Keratinocyte (primary cell): ENCODE data around the gene KLK15. TPM values are rescaled to one million over a fixed set of nuclear protein-coding genes. Genes with fewer than 3 reads are reported as not detected.

ENCODE experiments used
- DNase-seq: peaks from one replicate; pipeline ENCODE4 v3.0.0-alpha.2; 2011; ENCODE audit warnings: low read depth, missing footprints, low spot score
- FAIRE-seq: peaks from 2 replicates; lab custom pipeline; 2011; peaks lifted over from hg19 to GRCh38; lab: Jason Lieb, UNC
- H2AFZ ChIP-seq: 2 replicates; pipeline ENCODE4 v1.6.0; 2012; ENCODE audit warnings: low read length, control low read depth, inconsistent platforms; ENCODE audit not compliant: control insufficient read depth
- H3K27ac ChIP-seq: 2 replicates; pipeline ENCODE4 v1.5.1; 2011; ENCODE audit warnings: low read length; ENCODE audit not compliant: control insufficient read depth, insufficient read depth
- H3K27me3 ChIP-seq: 3 replicates; pipeline ENCODE4 v1.6.0; 2011; ENCODE audit warnings: low read length; ENCODE audit not compliant: control insufficient read depth, insufficient read depth; ENCODE audit errors: extremely low read depth
- H3K36me3 ChIP-seq, 2 experiments: 2 replicates in 1 of 2; 3 replicates in 1 of 2; pipeline ENCODE4 v1.5.1; 2011; ENCODE audit warnings: low read length in 2 of 2, mild to moderate bottlenecking in 1 of 2; ENCODE audit not compliant: control insufficient read depth in 2 of 2, insufficient read depth in 2 of 2; ENCODE audit errors: extremely low read depth in 1 of 2
- H3K4me1 ChIP-seq: 3 replicates; pipeline ENCODE4 v1.5.1; 2011; ENCODE audit warnings: low read length; ENCODE audit not compliant: control insufficient read depth, insufficient read depth; ENCODE audit errors: extremely low read depth
- H3K4me2 ChIP-seq: 3 replicates; pipeline ENCODE4 v1.6.0; 2011; ENCODE audit warnings: low read depth, low read length; ENCODE audit not compliant: control insufficient read depth, insufficient read depth; ENCODE audit errors: extremely low read depth
- H3K4me3 ChIP-seq, 3 experiments: fragments of 200-600 bp in 1 of 3; sonication (generic) in 1 of 3; 2 replicates in 2 of 3; 3 replicates in 1 of 3; pipeline ENCODE4 v1.5.1; 2011 to 2016; ENCODE audit warnings: low read length in 3 of 3, mild to moderate bottlenecking in 3 of 3, control low read depth in 2 of 3, inconsistent platforms in 1 of 3, low read depth in 1 of 3, mixed read lengths in 1 of 3, mixed run types in 1 of 3, moderate library complexity in 1 of 3; ENCODE audit not compliant: control insufficient read depth in 2 of 3, insufficient read depth in 2 of 3; ENCODE audit errors: extremely low read depth in 1 of 3
- H3K79me2 ChIP-seq: 2 replicates; pipeline ENCODE4 v1.6.0; 2012; ENCODE audit warnings: low read length; ENCODE audit not compliant: control insufficient read depth, insufficient read depth
- H3K9ac ChIP-seq: 3 replicates; pipeline ENCODE4 v1.6.0; 2011; ENCODE audit warnings: low read length; ENCODE audit not compliant: control insufficient read depth, insufficient read depth; ENCODE audit errors: extremely low read depth
- H3K9me1 ChIP-seq: 3 replicates; pipeline ENCODE4 v1.6.0; 2011; ENCODE audit warnings: low read length; ENCODE audit not compliant: control insufficient read depth, insufficient read depth; ENCODE audit errors: extremely low read depth
- H3K9me3 ChIP-seq: 2 replicates; pipeline ENCODE4 v1.5.1; 2012; ENCODE audit warnings: low read depth, low read length; ENCODE audit not compliant: control insufficient read depth
- H4K20me1 ChIP-seq: 3 replicates; pipeline ENCODE4 v1.6.0; 2011; ENCODE audit warnings: low read length; ENCODE audit not compliant: control insufficient read depth, insufficient read depth; ENCODE audit errors: extremely low read depth
- CTCF ChIP-seq, 3 experiments: IDR thresholded peaks in 1 of 3; conservative IDR thresholded peaks in 1 of 3; optimal IDR thresholded peaks in 1 of 3; 2 replicates in 2 of 3; 3 replicates in 1 of 3; pipeline versions ENCODE3 to v1.5.1; 2011; ENCODE audit warnings: low read length in 3 of 3, mild to moderate bottlenecking in 3 of 3, moderate library complexity in 2 of 3, control low read depth in 1 of 3, inconsistent platforms in 1 of 3; ENCODE audit not compliant: insufficient read depth in 2 of 3; ENCODE audit errors: extremely low read depth in 1 of 3
- EZH2 ChIP-seq: IDR thresholded peaks from one replicate; pipeline ENCODE4 v1.6.1; 2012; ENCODE audit warnings: inconsistent platforms, mild to moderate bottlenecking, low read length, moderate library complexity
- dilution Hi-C: fragments of 300-500 bp; cut with MboI; formaldehyde crosslinking; loops from one replicate; pipeline ENCODE4 v1.7.0; 2020; ENCODE audit warnings: low sequenced_read_pairs; ENCODE audit not compliant: extremely low pct_ligation_motif_present
- polyA plus RNA-seq, 5 experiments: library from polyadenylated mRNA; depleted of rRNA in 3 of 5; stranded (reverse) in 3 of 5; stranded (forward) in 1 of 5; unstranded in 1 of 5; fragments of >200 nt; gene quantifications; 1 replicate in 1 of 5; 2 replicates in 3 of 5; 3 replicates in 1 of 5; pipeline versions ENCODE4 v1.2.1 to v1.2.3, GENCODE V29; 2011 to 2012; ENCODE audit warnings: missing spikeins in 2 of 5, low read depth in 1 of 5, low replicate concordance in 1 of 5

KLK15 gene
- polyA plus RNA-seq, 1 donor (not counting 4 experiments of a cell fraction or from before 2014, with no cell fraction given), result not detected

- TF ChIP-seq EZH2 (no peak), CTCF (optimal IDR thresholded peaks at IDR 0.05 in 1 of 3, IDR thresholded peaks at IDR 0.05 in 1 of 3, conservative IDR thresholded peaks at IDR 0.05 in 1 of 3; ENCODE audit: extremely low read depth in 1 of 3, insufficient read depth in 2 of 3, low read length in 3 of 3) (no peak)
- Histone ChIP-seq H3K27ac (no peak overlapping the region), H3K79me2 (no peaks in the 10 kb centered on the region), H3K4me1 (peaks cover 6% of the 10 kb centered on the region), H3K27me3 (peaks cover 33% of the 10 kb centered on the region), H3K9me1 (no peaks in the 10 kb centered on the region), H4K20me1 (no peaks in the 10 kb centered on the region), H3K4me3 (no peak overlapping the region), H3K36me3 (no peaks in the 10 kb centered on the region), H3K9ac (no peak overlapping the region), H3K4me2 (no peak overlapping the region), H3K9me3 (no peaks in the 10 kb centered on the region), H2AFZ (no peak overlapping the region)
- dilution Hi-C loops, result no loop called here
- FAIRE-seq (no peak), DNase-seq (no peak)
Observed at GRCh38 chr19:50820086-50820485, 13.3 kb downstream of the KLK15 start.

- no peaks in the 10 kb centered on the region for H3K36me3 ChIP-seq
- no peak overlapping the region for H3K27ac ChIP-seq
- H3K9me3 ChIP-seq, result no peaks in the 10 kb centered on the region
- FAIRE-seq (no peak), DNase-seq (no peak)
- H3K4me3 ChIP-seq, result no peak overlapping the region
- no peak for TF ChIP-seq EZH2
- H2AFZ ChIP-seq, result no peak overlapping the region
- dilution Hi-C loops, result no loop called here
- no peaks in the 10 kb centered on the region for H4K20me1 ChIP-seq
- H3K9me1 ChIP-seq, result no peaks in the 10 kb centered on the region
- no peaks in the 10 kb centered on the region for H3K79me2 ChIP-seq
- peaks cover 6% of the 10 kb centered on the region for H3K4me1 ChIP-seq
- H3K9ac ChIP-seq, result no peak overlapping the region
- H3K4me2 ChIP-seq, result no peak overlapping the region
- peaks cover 33% of the 10 kb centered on the region for H3K27me3 ChIP-seq
Observed at GRCh38 chr19:50819636-50820035, 13.7 kb downstream of the KLK15 start.

GRCh38 chr19:50818859-50819472 lies 14.4 kb downstream of the KLK15 start:
- Histone ChIP-seq H3K9ac (no peak overlapping the region), H3K27me3 (peaks cover 33% of the 10 kb centered on the region), H3K4me2 (no peak overlapping the region), H3K36me3 (no peaks in the 10 kb centered on the region), H4K20me1 (no peaks in the 10 kb centered on the region), H3K9me1 (no peaks in the 10 kb centered on the region), H3K27ac (no peak overlapping the region), H2AFZ (no peak overlapping the region), H3K79me2 (no peaks in the 10 kb centered on the region), H3K4me1 (peaks cover 6% of the 10 kb centered on the region), H3K9me3 (no peaks in the 10 kb centered on the region), H3K4me3 (no peak overlapping the region)
- no peak for FAIRE-seq
- DNase-seq, result no peak
- dilution Hi-C loops, result no loop called here
- TF ChIP-seq EZH2 (no peak), CTCF (optimal IDR thresholded peaks at IDR 0.05 in 1 of 3, IDR thresholded peaks at IDR 0.05 in 1 of 3, conservative IDR thresholded peaks at IDR 0.05 in 1 of 3; ENCODE audit: extremely low read depth in 1 of 3, insufficient read depth in 2 of 3, low read length in 3 of 3) (no peak)
